HG02852 (cell line): ENCODE measurements around the gene PCDHB7.
"Not testable (repeated sequence)": the region's sequence is repeated elsewhere in the genome, so short reads cannot be mapped to it uniquely, and the experiment has no call there.

Experiments
- ATAC-seq: cut with Tn5 transposase; IDR thresholded peaks from one replicate; pipeline ENCODE4 v1.9.1; 2021; ENCODE audit warnings: mild to moderate bottlenecking, moderate library complexity; ENCODE audit not compliant: unreplicated experiment

PCDHB7 gene

DNA sequence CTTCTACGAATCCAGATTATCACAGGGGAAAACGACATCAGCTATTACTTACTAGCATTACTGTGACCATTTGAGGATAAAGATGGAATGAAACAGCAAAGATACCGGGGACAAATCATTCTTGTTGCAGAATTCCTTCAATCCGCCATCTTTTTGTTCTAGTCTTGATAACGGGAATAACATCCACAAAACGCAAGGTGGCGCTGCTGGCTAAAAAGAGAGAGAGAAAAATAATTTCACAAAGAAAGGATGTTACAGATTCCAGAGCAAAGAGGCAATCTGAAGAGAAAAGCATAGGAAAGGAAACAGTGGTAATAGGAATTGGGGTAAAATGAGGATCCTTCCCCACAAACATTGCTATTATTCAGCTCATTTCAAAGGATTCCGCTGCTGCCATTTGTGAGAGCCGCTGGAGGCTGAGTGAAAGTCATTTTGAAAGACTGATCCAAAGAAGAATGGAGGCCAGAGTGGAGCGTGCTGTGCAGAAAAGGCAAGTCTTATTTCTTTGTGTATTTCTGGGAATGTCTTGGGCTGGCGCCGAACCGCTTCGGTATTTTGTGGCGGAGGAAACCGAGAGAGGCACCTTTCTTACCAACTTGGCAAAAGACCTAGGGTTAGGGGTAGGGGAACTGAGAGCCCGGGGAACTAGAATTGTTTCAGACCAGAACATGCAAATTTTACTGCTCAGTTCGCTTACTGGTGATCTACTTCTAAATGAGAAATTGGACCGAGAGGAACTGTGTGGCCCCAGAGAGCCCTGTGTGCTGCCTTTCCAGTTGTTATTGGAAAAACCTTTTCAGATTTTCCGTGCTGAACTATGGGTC, at the start of gene PCDHB7:
TSS of gene PCDHB7 (plus strand) at position 264 of the 824 bp plus-strand sequence. CDS start at position 456, 192 bp downstream.
- ATAC-seq, result no peak

DNA sequence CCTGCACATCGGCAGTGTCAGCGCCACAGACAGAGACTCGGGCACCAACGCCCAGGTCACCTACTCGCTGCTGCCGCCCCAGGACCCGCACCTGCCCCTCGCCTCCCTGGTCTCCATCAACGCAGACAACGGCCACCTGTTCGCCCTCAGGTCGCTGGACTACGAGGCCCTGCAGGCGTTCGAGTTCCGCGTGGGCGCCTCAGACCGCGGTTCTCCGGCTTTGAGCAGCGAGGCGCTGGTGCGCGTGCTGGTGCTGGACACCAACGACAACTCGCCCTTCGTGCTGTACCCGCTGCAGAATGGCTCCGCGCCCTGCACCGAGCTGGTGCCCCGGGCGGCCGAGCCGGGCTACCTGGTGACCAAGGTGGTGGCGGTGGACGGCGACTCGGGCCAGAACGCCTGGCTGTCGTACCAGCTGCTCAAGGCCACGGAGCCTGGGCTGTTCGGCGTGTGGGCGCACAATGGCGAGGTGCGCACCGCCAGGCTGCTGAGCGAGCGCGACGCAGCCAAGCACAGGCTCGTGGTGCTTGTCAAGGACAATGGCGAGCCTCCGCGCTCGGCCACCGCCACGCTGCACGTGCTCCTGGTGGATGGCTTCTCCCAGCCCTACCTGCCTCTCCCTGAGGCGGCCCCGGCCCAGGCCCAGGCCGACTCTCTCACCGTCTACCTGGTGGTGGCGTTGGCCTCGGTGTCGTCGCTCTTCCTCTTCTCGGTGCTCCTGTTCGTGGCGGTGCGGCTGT, 48.9 kb upstream of the PCDHB7 start:
- ATAC-seq, result not testable (repeated sequence)

DNA sequence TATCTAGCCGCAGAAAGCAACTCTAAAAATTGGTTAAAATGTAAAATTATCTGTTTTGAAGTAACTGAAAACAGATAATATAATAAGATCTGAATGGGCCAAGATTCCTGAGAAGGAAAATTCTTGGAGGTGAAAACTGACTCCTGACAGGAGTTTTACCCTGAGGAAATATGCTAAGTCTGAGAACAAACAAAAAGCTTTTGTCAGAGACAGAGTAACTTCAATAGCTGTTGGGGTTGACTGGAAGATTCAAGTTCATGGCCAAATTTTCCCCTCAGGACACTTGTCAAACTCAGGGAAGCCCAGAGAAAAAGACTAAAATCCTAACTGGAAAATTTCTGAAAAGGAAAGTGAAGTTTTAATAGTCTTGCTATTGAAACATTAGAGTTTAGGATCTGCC, 45.1 kb upstream of the PCDHB7 start:
- no peak for ATAC-seq

DNA sequence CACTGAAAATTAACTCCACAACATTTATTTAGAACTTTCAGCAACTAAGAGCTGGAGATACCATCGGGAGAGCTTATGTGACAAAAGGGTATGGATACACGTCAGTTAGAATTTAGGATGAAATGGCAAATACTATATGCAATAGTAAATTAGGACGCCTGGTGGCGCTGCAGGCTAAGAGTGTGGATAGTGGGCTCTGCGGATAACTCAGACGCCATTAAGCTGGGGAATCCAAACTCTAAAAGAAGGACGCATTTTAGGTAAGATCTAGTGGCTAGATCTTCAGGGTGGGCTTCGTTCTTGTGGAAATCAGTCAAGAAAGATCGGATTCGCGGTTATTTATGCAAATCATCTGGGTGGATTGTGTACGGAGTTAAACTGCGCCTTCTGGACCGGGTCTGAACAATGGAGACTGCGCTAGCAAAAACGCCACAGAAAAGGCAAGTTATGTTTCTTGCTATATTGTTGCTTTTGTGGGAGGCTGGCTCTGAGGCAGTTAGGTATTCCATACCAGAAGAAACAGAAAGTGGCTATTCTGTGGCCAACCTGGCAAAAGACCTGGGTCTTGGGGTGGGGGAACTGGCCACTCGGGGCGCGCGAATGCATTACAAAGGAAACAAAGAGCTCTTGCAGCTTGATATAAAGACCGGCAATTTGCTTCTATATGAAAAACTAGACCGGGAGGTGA, 37.3 kb upstream of the PCDHB7 start, which contains the start of gene PCDHB5:
TSS of gene PCDHB5 (plus strand) at position 177 of the 688 bp plus-strand sequence. CDS start at position 406, 229 bp downstream.
- ATAC-seq, result no peak

GRCh38 chr5:141135718-141136266, 36.7 kb upstream of the PCDHB7 start:
- no peak for ATAC-seq

GRCh38 chr5:141137346-141137745, 35.1 kb upstream of the PCDHB7 start:
- ATAC-seq, result not testable (repeated sequence)

DNA sequence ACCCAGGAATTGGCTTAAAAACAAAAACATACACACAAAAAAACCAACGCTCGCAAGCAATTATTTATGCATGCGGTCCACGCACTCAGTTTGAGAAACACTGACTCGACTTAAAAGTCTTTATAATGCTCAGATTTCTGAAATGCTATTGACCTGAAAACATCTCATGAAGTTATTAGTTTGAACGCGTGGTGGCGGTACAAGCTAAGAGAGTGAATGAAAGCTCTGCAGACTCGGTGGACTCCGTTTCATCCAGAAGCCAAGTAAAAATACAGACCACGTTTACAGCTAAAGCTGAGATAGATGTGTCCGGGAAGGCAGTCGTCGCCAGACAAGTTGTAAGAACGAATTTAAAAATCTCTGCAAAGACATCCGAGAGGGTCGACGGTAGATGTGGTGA, 22.6 kb upstream of the PCDHB7 start, which contains the start of gene PCDHB6:
TSS of gene PCDHB6 (plus strand) at position 246 of the 400 bp plus-strand sequence. CDS start 201 bp downstream, outside the sequence.
- no peak for ATAC-seq

GRCh38 chr5:141150224-141150992, 22.0 kb upstream of the PCDHB7 start:
- no peak for ATAC-seq

DNA sequence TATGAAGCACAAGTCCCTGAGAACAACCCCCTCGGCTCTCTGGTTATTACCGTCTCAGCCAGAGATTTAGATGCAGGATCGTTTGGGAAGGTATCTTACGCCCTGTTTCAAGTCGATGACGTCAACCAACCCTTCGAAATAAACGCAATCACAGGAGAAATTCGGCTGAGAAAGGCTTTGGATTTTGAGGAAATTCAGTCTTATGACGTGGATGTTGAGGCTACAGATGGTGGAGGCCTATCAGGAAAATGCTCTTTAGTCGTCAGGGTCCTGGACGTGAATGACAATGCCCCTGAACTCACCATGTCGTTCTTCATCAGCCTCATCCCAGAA, 21.5 kb upstream of the PCDHB7 start:
- ATAC-seq, result no peak

GRCh38 chr5:141151632-141152031, 20.8 kb upstream of the PCDHB7 start:
- not testable (repeated sequence) for ATAC-seq

GRCh38 chr5:141152096-141152495, 20.3 kb upstream of the PCDHB7 start:
- not testable (repeated sequence) for ATAC-seq

- ATAC-seq, result no peak
Observed at GRCh38 chr5:141155540-141156374, 16.7 kb upstream of the PCDHB7 start.

DNA sequence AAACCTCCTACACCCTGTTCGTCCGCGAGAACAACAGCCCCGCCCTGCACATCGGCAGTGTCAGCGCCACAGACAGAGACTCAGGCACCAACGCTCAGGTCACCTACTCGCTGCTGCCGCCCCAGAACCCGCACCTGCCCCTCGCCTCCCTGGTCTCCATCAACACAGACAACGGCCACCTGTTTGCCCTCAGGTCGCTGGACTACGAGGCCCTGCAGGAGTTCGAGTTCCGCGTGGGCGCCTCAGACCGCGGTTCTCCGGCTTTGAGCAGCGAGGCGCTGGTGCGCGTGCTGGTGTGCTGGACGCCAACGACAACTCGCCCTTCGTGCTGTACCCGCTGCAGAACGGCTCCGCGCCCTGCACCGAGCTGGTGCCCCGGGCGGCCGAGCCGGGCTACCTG, 15.1 kb upstream of the PCDHB7 start:
- not testable (repeated sequence) for ATAC-seq

GRCh38 chr5:141157901-141158300, 14.5 kb upstream of the PCDHB7 start:
- not testable (repeated sequence) for ATAC-seq

- ATAC-seq, result not testable (repeated sequence)
Observed at GRCh38 chr5:141174291-141175104, 2.1 kb downstream of the PCDHB7 start.

DNA sequence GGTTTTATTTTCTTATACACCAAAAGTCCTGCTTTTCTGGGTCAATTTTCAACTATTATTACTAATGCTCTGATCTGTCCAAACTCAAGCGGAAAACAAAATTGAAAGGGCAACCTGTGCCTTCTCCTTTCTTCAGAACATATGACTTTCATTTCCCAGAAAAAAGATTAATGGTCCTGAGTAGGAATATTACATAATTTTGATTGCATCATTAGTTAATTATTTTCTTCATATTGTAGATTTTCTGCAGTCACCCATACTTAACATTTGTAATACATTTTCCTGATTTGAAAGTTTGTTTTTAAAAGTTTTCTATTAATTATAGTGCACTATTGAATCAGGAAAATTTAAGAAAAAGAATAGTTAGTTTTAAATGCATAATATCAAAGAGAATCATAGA, 3.5 kb downstream of the PCDHB7 start:
- no peak for ATAC-seq

- not testable (repeated sequence) for ATAC-seq
Observed at GRCh38 chr5:141177577-141178191, 5.2 kb downstream of the PCDHB7 start, which contains the start of gene PCDHB8. Gene PCDHB8 (plus strand): TSS chr5:141177790. CDS start chr5:141178035, 245 bp downstream.

DNA sequence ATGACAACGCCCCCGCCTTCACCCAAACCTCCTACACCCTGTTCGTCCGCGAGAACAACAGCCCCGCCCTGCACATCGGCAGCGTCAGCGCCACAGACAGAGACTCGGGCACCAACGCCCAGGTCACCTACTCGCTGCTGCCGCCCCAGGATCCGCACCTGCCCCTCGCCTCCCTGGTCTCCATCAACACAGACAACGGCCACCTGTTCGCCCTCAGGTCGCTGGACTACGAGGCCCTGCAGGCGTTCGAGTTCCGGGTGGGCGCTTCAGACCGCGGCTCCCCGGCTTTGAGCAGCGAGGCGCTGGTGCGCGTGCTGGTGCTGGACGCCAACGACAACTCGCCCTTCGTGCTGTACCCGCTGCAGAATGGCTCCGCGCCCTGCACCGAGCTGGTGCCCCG, 6.9 kb downstream of the PCDHB7 start:
- ATAC-seq, result not testable (repeated sequence)
